ENCODE data around the gene URGCP. TPM values are rescaled to one million over a fixed set of nuclear protein-coding genes. Genes with fewer than 3 reads are reported as not detected.

The URGCP gene
- total and polyA plus RNA-seq, 2 of the 4 experiments (the other 2 are of a cell fraction): 22.0 to 25.5 TPM

DNA sequence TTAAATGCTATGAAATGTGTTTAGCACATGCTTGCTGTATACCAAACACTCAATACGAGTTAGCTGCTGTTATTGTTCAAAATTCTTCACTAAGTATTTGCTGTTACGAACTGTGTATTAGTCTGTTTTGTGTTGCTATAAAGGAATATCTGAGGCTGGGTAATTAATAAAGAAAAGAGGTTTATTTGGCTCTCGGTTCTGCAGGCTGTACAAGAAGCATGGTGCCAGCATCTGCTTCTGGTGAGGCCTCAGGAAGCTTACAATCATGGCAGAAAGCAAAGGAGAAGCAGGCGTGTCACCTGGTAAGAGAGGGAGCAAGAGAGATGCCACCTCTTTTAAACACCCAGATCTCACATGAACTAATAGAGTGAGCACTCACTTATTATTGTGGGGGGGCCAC lies 21.4 kb upstream of the URGCP start:
- Histone ChIP-seq H3K4me1 (ENCODE audit: control insufficient read depth, insufficient read depth, low read length) (no peaks in the 10 kb centered on the region), H3K23ac (ENCODE audit: low read depth, low read length) (no peak overlapping the region), H3K4ac (ENCODE audit: low read depth, low read length) (no peak overlapping the region), H2BK5ac (ENCODE audit: low read depth, low read length, poor library complexity, severe bottlenecking) (no peak overlapping the region), H3K56ac (ENCODE audit: extremely low read depth, insufficient read depth, low read length) (no peak overlapping the region), H4K20me1 (ENCODE audit: insufficient read depth, low read length) (no peaks in the 10 kb centered on the region), H2AK9ac (replicated peaks; ENCODE audit: low read depth, low read length, poor library complexity) (no peak overlapping the region), H3K9ac (ENCODE audit: low read depth, low read length) (no peak overlapping the region), H2AK5ac (ENCODE audit: low read depth, low read length) (no peak overlapping the region), H3K14ac (replicated peaks; ENCODE audit: low read depth, low read length) (no peak overlapping the region), H3K79me1 (ENCODE audit: low read depth in 1 of 2, low read length in 2 of 2) (peaks cover 0 to 13% of the 10 kb centered on the region in 2 experiments; a peak in 2 of 4 replicates), H3K9me1 (ENCODE audit: insufficient read depth, low read length) (no peaks in the 10 kb centered on the region; the same call in 1 of the 2 replicates), H4K8ac (ENCODE audit: low read depth in 2 of 2, low read length in 2 of 2) (no peak overlapping the region), H2BK120ac (ENCODE audit: low read depth, low read length) (no peak overlapping the region), H2AFZ (replicated peaks; ENCODE audit: low read length, poor library complexity) (no peak overlapping the region), H3K27ac (ENCODE audit: insufficient read depth, low read length) (no peak overlapping the region), H3K27me3 (ENCODE audit: control insufficient read depth, insufficient read depth, low read length) (no peaks in the 10 kb centered on the region), H2BK20ac (ENCODE audit: low read depth, low read length) (no peak overlapping the region), H3K9me3 (ENCODE audit: control insufficient read depth, insufficient read depth, low read length) (no peaks in the 10 kb centered on the region), H2BK15ac (ENCODE audit: low read depth, low read length) (no peak overlapping the region), H4K5ac (ENCODE audit: low read depth, low read length) (no peak overlapping the region), H3K36me3 (ENCODE audit: control insufficient read depth, insufficient read depth, low read length) (no peaks in the 10 kb centered on the region), H3K18ac (ENCODE audit: low read depth, low read length) (no peak overlapping the region), H3K4me2 (ENCODE audit: low read depth, low read length) (no peak overlapping the region), H3K4me3 (ENCODE audit: insufficient read depth, low read depth, low read length) (no peak overlapping the region), H4K91ac (ENCODE audit: insufficient read depth, low read depth, low read length) (no peak overlapping the region)
- no peak for ATAC-seq (ENCODE audit: low read depth)
- BruUV-seq (replicated peaks): no TSS peak
- ChIA-PET POLR2A (ENCODE audit: unreplicated experiment) (no interaction called here), CTCF (no interaction called here)
- dilution Hi-C loops (cut with HindIII; ENCODE audit: low sequenced_read_pairs, unreplicated experiment) (no loop called here), in situ Hi-C loops (cut with MboI; ENCODE audit: low sequenced_read_pairs) (no loop called here), intact Hi-C loops (cut with micrococcal nuclease) (no loop called here)
- no peak for TF ChIP-seq MAZ (IDR thresholded peaks at IDR 0.05; ENCODE audit: borderline replicate concordance, low read depth, low read length)
- TF ChIP-seq NFE2L2 (IDR thresholded peaks at IDR 0.05; ENCODE audit: low read depth, low read length): no peak
- no peak for TF ChIP-seq RAD21 (IDR thresholded peaks at IDR 0.05; ENCODE audit: low read length)
- TF ChIP-seq BHLHE40 (IDR thresholded peaks at IDR 0.05; ENCODE audit: low read depth, low read length): no peak
- TF ChIP-seq MAFK (IDR thresholded peaks at IDR 0.05; ENCODE audit: low read depth, low read length): no peak
- no peak for TF ChIP-seq FOS (IDR thresholded peaks at IDR 0.05; ENCODE audit: low read depth, low read length)
- TF ChIP-seq POLR2A (IDR thresholded peaks at IDR 0.05; ENCODE audit: low read depth, low read length): no peak
- TF ChIP-seq, protein P1, sequence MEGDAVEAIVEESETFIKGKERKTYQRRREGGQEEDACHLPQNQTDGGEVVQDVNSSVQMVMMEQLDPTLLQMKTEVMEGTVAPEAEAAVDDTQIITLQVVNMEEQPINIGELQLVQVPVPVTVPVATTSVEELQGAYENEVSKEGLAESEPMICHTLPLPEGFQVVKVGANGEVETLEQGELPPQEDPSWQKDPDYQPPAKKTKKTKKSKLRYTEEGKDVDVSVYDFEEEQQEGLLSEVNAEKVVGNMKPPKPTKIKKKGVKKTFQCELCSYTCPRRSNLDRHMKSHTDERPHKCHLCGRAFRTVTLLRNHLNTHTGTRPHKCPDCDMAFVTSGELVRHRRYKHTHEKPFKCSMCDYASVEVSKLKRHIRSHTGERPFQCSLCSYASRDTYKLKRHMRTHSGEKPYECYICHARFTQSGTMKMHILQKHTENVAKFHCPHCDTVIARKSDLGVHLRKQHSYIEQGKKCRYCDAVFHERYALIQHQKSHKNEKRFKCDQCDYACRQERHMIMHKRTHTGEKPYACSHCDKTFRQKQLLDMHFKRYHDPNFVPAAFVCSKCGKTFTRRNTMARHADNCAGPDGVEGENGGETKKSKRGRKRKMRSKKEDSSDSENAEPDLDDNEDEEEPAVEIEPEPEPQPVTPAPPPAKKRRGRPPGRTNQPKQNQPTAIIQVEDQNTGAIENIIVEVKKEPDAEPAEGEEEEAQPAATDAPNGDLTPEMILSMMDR (conservative IDR thresholded peaks at IDR 0.05; ENCODE audit: low read depth, low read length): no peak
- no peak for TF ChIP-seq ELK1 (IDR thresholded peaks at IDR 0.05; ENCODE audit: borderline replicate concordance, low read depth, low read length)
- TF ChIP-seq CEBPB (IDR thresholded peaks at IDR 0.05; ENCODE audit: low read depth, low read length): no peak
- TF ChIP-seq SMC3 (IDR thresholded peaks at IDR 0.05; ENCODE audit: low read depth, low read length): no peak
- TF ChIP-seq MXI1 (IDR thresholded peaks at IDR 0.05; ENCODE audit: borderline replicate concordance, low read depth, low read length): no peak
- WGBS, 2 experiments (ENCODE audit: extremely low coverage in 2 of 2, insufficient read length in 1 of 2): no CpG with 5 or more reads among the region's 4 CpGs
- no peak for DNase-seq
